ENCODE data around the gene KLF15. TPM values are rescaled to one million over a fixed set of nuclear protein-coding genes. Genes with fewer than 3 reads are reported as not detected.
A peak's percentile ranks its signal among the peaks of the same experiment; 100 is the strongest.

The KLF15 gene
- total and polyA plus RNA-seq, 9 of the 15 experiments (the other 6 are each of a cell fraction or from before 2014, with no cell fraction given), result 0.08 to 4.8 (median 1.2) TPM

- TF ChIP-seq ZNF12 (CRISPR knock-in tag; IDR thresholded peaks at IDR 0.05) (no peak), PHB2 (IDR thresholded peaks at IDR 0.05; ENCODE audit: low read depth) (no peak), PTTG1 (tag; IDR thresholded peaks at IDR 0.05; ENCODE audit: low read depth) (no peak), GABPB2 (CRISPR knock-in tag; conservative IDR thresholded peaks at IDR 0.05) (no peak), MAFG (tag; conservative IDR thresholded peaks at IDR 0.05) (no peak), SMARCE1 (IDR thresholded peaks at IDR 0.05) (no peak), RBM17 (IDR thresholded peaks at IDR 0.05; ENCODE audit: borderline replicate concordance, low read depth, low read length) (no peak), ETV1 (tag; conservative IDR thresholded peaks at IDR 0.05; ENCODE audit: low read depth) (no peak), GTF2F1 (IDR thresholded peaks at IDR 0.05; ENCODE audit: low read depth, low read length) (no peak), CREB5 (CRISPR knock-in tag; IDR thresholded peaks at IDR 0.05) (no peak), ZNF23 (CRISPR knock-in tag; IDR thresholded peaks at IDR 0.05) (no peak), ZNF134 (CRISPR knock-in tag; conservative IDR thresholded peaks at IDR 0.05) (no peak), ZBTB12 (CRISPR knock-in tag; IDR thresholded peaks at IDR 0.05) (no peak), IRF9 (tag; IDR thresholded peaks at IDR 0.05) (no peak), MIER1 (IDR thresholded peaks at IDR 0.05; ENCODE audit: low read depth) (no peak), NFIC (IDR thresholded peaks at IDR 0.05) (no peak), TEAD2 (tag; IDR thresholded peaks at IDR 0.05) (no peak), SP1 (CRISPR knock-in tag; IDR thresholded peaks at IDR 0.05) (peak; percentile 49; the same call in 1 of the 2 replicates), ADNP (tag; IDR thresholded peaks at IDR 0.05) (no peak), CSDE1 (IDR thresholded peaks at IDR 0.05) (no peak), GMEB1 (CRISPR knock-in tag; IDR thresholded peaks at IDR 0.05) (peak; percentile 57), TAF15 (IDR thresholded peaks at IDR 0.05; ENCODE audit: low read depth, low read length) (no peak), ZNF398 (CRISPR knock-in tag; IDR thresholded peaks at IDR 0.05) (no peak)
These were observed 1.3 kb downstream of the KLF15 start (continued) for GRCh38 chr3:126355777-126356372.
